Loucy (cell line): ENCODE results near the gene SOCS6.

Source experiments
- H2AFZ ChIP-seq: fragments of 200-600 bp; sonication (generic); 2 replicates; pipeline ENCODE4 v1.6.0; 2016; ENCODE audit warnings: antibody characterized with exemption, mild to moderate bottlenecking, low read length, moderate library complexity
- H3F3A ChIP-seq: fragments of 200-600 bp; 2 replicates; pipeline ENCODE4 v1.6.0; 2016; ENCODE audit warnings: antibody characterized with exemption, low read depth, mild to moderate bottlenecking
- H3K27me3 ChIP-seq: fragments of 200-600 bp; sonication (generic); 2 replicates; pipeline ENCODE4 v1.6.1; 2014; ENCODE audit warnings: low read length, mild to moderate bottlenecking; ENCODE audit not compliant: insufficient read depth, poor library complexity, severe bottlenecking
- H3K36me3 ChIP-seq: fragments of 200-600 bp; sonication (generic); 2 replicates; pipeline ENCODE4 v1.6.1; 2016; ENCODE audit warnings: low read length; ENCODE audit not compliant: insufficient read depth
- H3K4me1 ChIP-seq: fragments of 200-600 bp; sonication (generic); 2 replicates; pipeline ENCODE4 v1.5.1; 2014; ENCODE audit warnings: low read length, mild to moderate bottlenecking; ENCODE audit not compliant: insufficient read depth, poor library complexity, severe bottlenecking
- H3K4me2 ChIP-seq: fragments of 200-600 bp; sonication (generic); 2 replicates; pipeline ENCODE4 v1.6.0; 2014; ENCODE audit warnings: antibody characterized with exemption, low read length, low read depth, mild to moderate bottlenecking; ENCODE audit not compliant: poor library complexity, severe bottlenecking
- H3K4me3 ChIP-seq: fragments of 200-600 bp; sonication (generic); 2 replicates; pipeline ENCODE4 v1.5.1; 2014; ENCODE audit warnings: low read length, mild to moderate bottlenecking, mixed read lengths; ENCODE audit not compliant: poor library complexity, severe bottlenecking
- H3K79me2 ChIP-seq: fragments of 200-600 bp; sonication (generic); 2 replicates; pipeline ENCODE4 v1.6.1; 2014; ENCODE audit warnings: low read length; ENCODE audit not compliant: insufficient read depth
- H3K9ac ChIP-seq: fragments of 200-600 bp; sonication (generic); 2 replicates; pipeline ENCODE4 v1.6.0; 2014; ENCODE audit warnings: mild to moderate bottlenecking, low read depth, low read length, moderate library complexity; ENCODE audit not compliant: poor library complexity, severe bottlenecking
- H3K9me2 ChIP-seq: fragments of 200-600 bp; sonication (generic); replicated peaks from 2 replicates; pipeline ENCODE4 v1.6.1; 2016; ENCODE audit warnings: low read depth, low read length, mixed read lengths
- H3K9me3 ChIP-seq: fragments of 200-600 bp; sonication (generic); 2 replicates; pipeline ENCODE4 v1.6.1; 2014; ENCODE audit warnings: mild to moderate bottlenecking, antibody characterized with exemption, low read length, low read depth; ENCODE audit not compliant: insufficient read depth
- H4K20me1 ChIP-seq: fragments of 200-600 bp; sonication (generic); 2 replicates; pipeline ENCODE4 v1.6.0; 2014; ENCODE audit warnings: antibody characterized with exemption, low read length, mild to moderate bottlenecking; ENCODE audit not compliant: insufficient read depth, poor library complexity, severe bottlenecking
- EZH2phosphoT487 ChIP-seq: fragments of 200-600 bp; IDR thresholded peaks from 2 replicates; pipeline ENCODE4 v1.6.1; 2018; ENCODE audit warnings: antibody characterized with exemption, mild to moderate bottlenecking, moderate library complexity, borderline replicate concordance
- TF ChIP-seq, protein P1 (sequence below): fragments of 200-600 bp; sonication (generic); conservative IDR thresholded peaks from 2 replicates; pipeline ENCODE4 v1.5.1; 2014; ENCODE audit warnings: mild to moderate bottlenecking, antibody characterized with exemption, low read length

SOCS6 gene

GRCh38 chr18:70372450-70373041 is 83.7 kb downstream of the SOCS6 start:
- Histone ChIP-seq H2AFZ (no peak overlapping the region), H3K9ac (no peak overlapping the region), H3K9me3 (no peaks in the 10 kb centered on the region), H3K9me2 (no peaks in the 10 kb centered on the region), H3K4me2 (no peak overlapping the region), H3F3A (no peaks in the 10 kb centered on the region), H3K36me3 (no peaks in the 10 kb centered on the region), H3K79me2 (no peaks in the 10 kb centered on the region), H4K20me1 (no peaks in the 10 kb centered on the region), H3K4me3 (no peak overlapping the region), H3K4me1 (no peaks in the 10 kb centered on the region), H3K27me3 (no peaks in the 10 kb centered on the region)
- no peak for TF ChIP-seq EZH2phosphoT487
- TF ChIP-seq, protein P1, sequence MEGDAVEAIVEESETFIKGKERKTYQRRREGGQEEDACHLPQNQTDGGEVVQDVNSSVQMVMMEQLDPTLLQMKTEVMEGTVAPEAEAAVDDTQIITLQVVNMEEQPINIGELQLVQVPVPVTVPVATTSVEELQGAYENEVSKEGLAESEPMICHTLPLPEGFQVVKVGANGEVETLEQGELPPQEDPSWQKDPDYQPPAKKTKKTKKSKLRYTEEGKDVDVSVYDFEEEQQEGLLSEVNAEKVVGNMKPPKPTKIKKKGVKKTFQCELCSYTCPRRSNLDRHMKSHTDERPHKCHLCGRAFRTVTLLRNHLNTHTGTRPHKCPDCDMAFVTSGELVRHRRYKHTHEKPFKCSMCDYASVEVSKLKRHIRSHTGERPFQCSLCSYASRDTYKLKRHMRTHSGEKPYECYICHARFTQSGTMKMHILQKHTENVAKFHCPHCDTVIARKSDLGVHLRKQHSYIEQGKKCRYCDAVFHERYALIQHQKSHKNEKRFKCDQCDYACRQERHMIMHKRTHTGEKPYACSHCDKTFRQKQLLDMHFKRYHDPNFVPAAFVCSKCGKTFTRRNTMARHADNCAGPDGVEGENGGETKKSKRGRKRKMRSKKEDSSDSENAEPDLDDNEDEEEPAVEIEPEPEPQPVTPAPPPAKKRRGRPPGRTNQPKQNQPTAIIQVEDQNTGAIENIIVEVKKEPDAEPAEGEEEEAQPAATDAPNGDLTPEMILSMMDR, result no peak

- Histone ChIP-seq H3K9me2 (no peaks in the 10 kb centered on the region), H3K4me2 (no peak overlapping the region), H3K9me3 (no peaks in the 10 kb centered on the region), H3F3A (no peaks in the 10 kb centered on the region), H3K4me1 (no peaks in the 10 kb centered on the region), H3K27me3 (no peaks in the 10 kb centered on the region), H3K79me2 (no peaks in the 10 kb centered on the region), H3K36me3 (no peaks in the 10 kb centered on the region), H3K4me3 (no peak overlapping the region), H4K20me1 (no peaks in the 10 kb centered on the region), H3K9ac (no peak overlapping the region), H2AFZ (no peak overlapping the region)
- no peak for TF ChIP-seq EZH2phosphoT487
- TF ChIP-seq, protein P1, result no peak
Observed at GRCh38 chr18:70373042-70373519, 84.2 kb downstream of the SOCS6 start.

GRCh38 chr18:70374154-70374553 is 85.3 kb downstream of the SOCS6 start:
- no peaks in the 10 kb centered on the region for H4K20me1 ChIP-seq
- no peaks in the 10 kb centered on the region for H3K4me1 ChIP-seq
- no peak overlapping the region for H3K4me3 ChIP-seq
- H3K9ac ChIP-seq, result no peak overlapping the region
- H3K79me2 ChIP-seq, result no peaks in the 10 kb centered on the region
- H3F3A ChIP-seq, result no peaks in the 10 kb centered on the region
- H3K9me2 ChIP-seq, result no peaks in the 10 kb centered on the region
- H3K36me3 ChIP-seq, result no peaks in the 10 kb centered on the region
- TF ChIP-seq, protein P1, result no peak
- no peak for TF ChIP-seq EZH2phosphoT487
- H2AFZ ChIP-seq, result no peak overlapping the region
- no peaks in the 10 kb centered on the region for H3K9me3 ChIP-seq
- no peaks in the 10 kb centered on the region for H3K27me3 ChIP-seq
- H3K4me2 ChIP-seq, result no peak overlapping the region
